ENCODE data around the gene SERPINB11.

Gene SERPINB11

DNA sequence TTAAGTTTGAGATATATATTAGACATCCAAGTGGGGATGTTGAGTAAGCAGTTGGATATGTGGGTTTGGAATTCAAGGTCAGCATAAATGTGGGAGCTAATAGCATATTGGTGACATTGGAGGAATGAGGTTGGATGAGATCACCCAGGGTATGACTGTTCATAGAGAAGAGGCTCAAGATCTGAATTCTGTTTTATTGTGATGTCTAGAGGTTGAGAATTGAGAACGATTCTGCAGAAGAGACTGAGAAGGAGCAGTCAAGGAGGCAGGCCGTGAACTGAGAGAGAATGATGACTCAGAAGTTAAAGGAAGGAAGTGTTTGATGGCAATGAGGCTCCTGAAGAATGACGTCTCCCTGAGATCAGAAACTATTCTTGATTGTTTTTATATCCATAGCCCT, 5.9 kb downstream of the SERPINB11 start:
- no peak for TF ChIP-seq GLIS3 (CRISPR knock-in tag; IDR thresholded peaks at IDR 0.05)
- TF ChIP-seq SNAI2 (CRISPR knock-in tag; IDR thresholded peaks at IDR 0.05) = no peak
- no peak for TF ChIP-seq ARNTL (CRISPR knock-in tag; IDR thresholded peaks at IDR 0.05; ENCODE audit: borderline replicate concordance, low read depth)
- ATAC-seq = peak; percentile 30; the same call in 2 of the 3 replicates

DNA sequence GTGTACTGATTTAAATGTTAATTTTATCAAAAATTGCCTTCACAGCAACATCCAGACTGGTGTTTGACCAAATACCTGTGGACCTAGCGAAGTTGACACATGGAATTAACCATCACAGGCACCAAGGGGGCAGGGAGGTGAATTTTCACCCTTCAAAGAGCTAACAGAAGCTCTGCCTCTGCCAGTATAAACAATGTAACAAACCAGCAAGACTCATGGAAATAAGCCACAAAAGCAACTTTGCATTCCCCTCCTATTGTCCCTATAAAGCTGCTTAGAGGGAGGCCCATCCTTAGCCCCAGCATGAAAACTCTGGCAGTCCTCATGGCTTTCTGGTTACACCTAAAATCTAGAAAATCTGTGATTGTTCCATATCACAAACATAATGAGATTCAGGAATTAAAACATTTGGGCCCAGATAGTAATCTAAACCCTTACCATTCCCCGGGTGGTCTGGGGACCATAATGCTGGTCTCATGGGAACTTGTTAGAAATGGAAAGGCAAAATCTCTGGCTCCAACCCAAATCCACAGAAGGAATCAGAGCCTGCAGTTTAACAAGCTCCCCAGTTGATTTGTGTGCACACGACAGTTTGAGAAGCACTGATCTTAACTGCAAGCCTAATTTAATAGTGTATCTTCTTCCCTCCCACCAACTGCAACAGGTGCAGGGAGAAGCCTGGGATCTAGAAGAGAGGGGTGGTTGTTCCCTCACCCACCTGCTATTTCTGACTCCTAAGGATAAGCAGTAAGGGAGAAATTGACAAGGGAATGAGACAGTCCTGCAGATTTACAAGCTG, 23.1 kb downstream of the SERPINB11 start:
- TF ChIP-seq, protein P1, sequence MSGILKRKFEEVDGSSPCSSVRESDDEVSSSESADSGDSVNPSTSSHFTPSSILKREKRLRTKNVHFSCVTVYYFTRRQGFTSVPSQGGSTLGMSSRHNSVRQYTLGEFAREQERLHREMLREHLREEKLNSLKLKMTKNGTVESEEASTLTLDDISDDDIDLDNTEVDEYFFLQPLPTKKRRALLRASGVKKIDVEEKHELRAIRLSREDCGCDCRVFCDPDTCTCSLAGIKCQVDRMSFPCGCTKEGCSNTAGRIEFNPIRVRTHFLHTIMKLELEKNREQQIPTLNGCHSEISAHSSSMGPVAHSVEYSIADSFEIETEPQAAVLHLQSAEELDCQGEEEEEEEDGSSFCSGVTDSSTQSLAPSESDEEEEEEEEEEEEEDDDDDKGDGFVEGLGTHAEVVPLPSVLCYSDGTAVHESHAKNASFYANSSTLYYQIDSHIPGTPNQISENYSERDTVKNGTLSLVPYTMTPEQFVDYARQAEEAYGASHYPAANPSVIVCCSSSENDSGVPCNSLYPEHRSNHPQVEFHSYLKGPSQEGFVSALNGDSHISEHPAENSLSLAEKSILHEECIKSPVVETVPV (CRISPR knock-in tag; IDR thresholded peaks at IDR 0.05) = no peak
- TF ChIP-seq, protein P2, sequence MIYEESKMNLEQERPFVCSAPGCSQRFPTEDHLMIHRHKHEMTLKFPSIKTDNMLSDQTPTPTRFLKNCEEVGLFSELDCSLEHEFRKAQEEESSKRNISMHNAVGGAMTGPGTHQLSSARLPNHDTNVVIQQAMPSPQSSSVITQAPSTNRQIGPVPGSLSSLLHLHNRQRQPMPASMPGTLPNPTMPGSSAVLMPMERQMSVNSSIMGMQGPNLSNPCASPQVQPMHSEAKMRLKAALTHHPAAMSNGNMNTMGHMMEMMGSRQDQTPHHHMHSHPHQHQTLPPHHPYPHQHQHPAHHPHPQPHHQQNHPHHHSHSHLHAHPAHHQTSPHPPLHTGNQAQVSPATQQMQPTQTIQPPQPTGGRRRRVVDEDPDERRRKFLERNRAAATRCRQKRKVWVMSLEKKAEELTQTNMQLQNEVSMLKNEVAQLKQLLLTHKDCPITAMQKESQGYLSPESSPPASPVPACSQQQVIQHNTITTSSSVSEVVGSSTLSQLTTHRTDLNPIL (CRISPR knock-in tag; IDR thresholded peaks at IDR 0.05; ENCODE audit: low read depth) = no peak
- TF ChIP-seq TCF4 (CRISPR knock-in tag; IDR thresholded peaks at IDR 0.05; ENCODE audit: borderline replicate concordance) = no peak
- TF ChIP-seq TOX (CRISPR knock-in tag; IDR thresholded peaks at IDR 0.05; ENCODE audit: borderline replicate concordance) = no peak
- no peak for ATAC-seq

DNA sequence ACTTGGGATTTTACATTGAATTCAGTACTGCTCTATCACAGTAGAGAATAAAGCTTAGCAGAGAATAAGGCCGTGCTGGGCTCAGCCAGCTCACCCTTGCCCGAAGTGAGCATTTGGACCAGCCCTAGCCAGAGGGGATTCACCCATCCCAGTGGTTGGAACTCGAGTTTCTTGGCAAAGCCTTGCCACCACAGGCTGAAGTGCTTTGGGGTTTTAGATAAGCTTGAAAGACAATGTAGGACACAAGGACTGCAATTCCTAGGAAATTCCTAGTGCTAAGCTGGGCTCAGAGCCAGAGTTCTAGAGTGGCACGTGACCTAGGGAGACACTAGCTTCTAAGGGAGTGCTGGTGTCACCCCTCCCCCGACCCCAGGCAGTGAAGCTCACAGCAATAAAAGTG, 28.0 kb downstream of the SERPINB11 start:
- peak; percentile 31; the same call in 2 of the 3 replicates for ATAC-seq
- no peak for TF ChIP-seq ARNTL (CRISPR knock-in tag; IDR thresholded peaks at IDR 0.05; ENCODE audit: borderline replicate concordance, low read depth)
- TF ChIP-seq, protein P2 (CRISPR knock-in tag; IDR thresholded peaks at IDR 0.05; ENCODE audit: low read depth) = no peak
- TF ChIP-seq ZFP3 (CRISPR knock-in tag; IDR thresholded peaks at IDR 0.05) = no peak
- TF ChIP-seq TOX (CRISPR knock-in tag; IDR thresholded peaks at IDR 0.05; ENCODE audit: borderline replicate concordance) = no peak
- TF ChIP-seq PPARA (CRISPR knock-in tag; IDR thresholded peaks at IDR 0.05; ENCODE audit: borderline replicate concordance) = no peak
- TF ChIP-seq, protein P3, sequence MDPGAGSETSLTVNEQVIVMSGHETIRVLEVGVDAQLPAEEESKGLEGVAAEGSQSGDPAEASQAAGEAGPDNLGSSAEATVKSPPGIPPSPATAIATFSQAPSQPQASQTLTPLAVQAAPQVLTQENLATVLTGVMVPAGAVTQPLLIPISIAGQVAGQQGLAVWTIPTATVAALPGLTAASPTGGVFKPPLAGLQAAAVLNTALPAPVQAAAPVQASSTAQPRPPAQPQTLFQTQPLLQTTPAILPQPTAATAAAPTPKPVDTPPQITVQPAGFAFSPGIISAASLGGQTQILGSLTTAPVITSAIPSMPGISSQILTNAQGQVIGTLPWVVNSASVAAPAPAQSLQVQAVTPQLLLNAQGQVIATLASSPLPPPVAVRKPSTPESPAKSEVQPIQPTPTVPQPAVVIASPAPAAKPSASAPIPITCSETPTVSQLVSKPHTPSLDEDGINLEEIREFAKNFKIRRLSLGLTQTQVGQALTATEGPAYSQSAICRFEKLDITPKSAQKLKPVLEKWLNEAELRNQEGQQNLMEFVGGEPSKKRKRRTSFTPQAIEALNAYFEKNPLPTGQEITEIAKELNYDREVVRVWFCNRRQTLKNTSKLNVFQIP (CRISPR knock-in tag; IDR thresholded peaks at IDR 0.05; ENCODE audit: borderline replicate concordance, low read depth) = no peak

DNA sequence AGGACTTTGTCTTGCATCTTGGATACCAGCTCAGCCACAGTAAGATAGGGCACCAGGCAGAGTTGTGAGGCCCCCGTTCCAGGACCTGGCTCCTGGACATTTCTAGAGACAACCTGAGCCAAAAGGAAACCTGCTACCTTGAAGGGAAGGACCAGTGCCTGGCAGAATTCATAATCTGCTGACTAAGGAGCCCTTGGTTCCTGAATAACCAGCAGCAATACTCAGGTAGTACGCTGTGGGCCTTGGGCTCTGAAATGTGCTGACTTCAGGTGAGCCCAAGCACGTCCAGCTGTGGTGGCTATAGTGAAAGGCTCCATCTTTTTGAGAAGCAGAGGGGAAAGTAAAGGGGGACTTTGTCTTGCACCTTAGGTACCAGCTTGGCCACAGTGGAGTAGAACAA, 28.5 kb downstream of the SERPINB11 start:
- ATAC-seq = no peak
- TF ChIP-seq, protein P4, sequence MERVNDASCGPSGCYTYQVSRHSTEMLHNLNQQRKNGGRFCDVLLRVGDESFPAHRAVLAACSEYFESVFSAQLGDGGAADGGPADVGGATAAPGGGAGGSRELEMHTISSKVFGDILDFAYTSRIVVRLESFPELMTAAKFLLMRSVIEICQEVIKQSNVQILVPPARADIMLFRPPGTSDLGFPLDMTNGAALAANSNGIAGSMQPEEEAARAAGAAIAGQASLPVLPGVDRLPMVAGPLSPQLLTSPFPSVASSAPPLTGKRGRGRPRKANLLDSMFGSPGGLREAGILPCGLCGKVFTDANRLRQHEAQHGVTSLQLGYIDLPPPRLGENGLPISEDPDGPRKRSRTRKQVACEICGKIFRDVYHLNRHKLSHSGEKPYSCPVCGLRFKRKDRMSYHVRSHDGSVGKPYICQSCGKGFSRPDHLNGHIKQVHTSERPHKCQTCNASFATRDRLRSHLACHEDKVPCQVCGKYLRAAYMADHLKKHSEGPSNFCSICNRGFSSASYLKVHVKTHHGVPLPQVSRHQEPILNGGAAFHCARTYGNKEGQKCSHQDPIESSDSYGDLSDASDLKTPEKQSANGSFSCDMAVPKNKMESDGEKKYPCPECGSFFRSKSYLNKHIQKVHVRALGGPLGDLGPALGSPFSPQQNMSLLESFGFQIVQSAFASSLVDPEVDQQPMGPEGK (CRISPR knock-in tag; IDR thresholded peaks at IDR 0.05; ENCODE audit: borderline replicate concordance) = no peak
- TF ChIP-seq TCF4 (CRISPR knock-in tag; IDR thresholded peaks at IDR 0.05; ENCODE audit: borderline replicate concordance) (no peak), SNAI2 (CRISPR knock-in tag; IDR thresholded peaks at IDR 0.05) (no peak)
- TF ChIP-seq, protein P1 (CRISPR knock-in tag; IDR thresholded peaks at IDR 0.05) = no peak

DNA sequence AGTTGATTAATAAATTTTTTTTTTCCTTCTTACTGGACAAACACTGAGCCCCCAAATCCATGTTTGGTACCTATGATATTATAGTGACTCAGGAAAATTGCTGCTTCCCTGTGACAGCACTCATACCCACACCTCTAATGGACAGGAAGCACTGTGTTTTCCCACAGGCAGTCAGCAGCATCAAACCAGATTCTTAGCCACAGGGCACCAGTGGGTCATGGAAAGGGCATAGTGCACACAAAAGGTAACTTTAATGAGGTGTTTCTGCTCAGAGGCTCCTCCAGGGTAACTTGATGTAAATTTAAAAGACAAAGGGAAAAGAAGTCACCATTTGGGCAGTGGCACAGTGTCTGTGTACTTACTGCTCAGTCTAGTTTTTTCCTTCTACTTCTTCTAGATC, 34.1 kb downstream of the SERPINB11 start:
- ATAC-seq = no peak; the same call in 2 of the 3 replicates
- TF ChIP-seq ISL1 (CRISPR knock-in tag; IDR thresholded peaks at IDR 0.05) (no peak), RARB (CRISPR knock-in tag; IDR thresholded peaks at IDR 0.05) (no peak), ESRRG (CRISPR knock-in tag; IDR thresholded peaks at IDR 0.05) (no peak), ZNF8 (CRISPR knock-in tag; IDR thresholded peaks at IDR 0.05) (no peak), BACH2 (CRISPR knock-in tag; IDR thresholded peaks at IDR 0.05; ENCODE audit: borderline replicate concordance) (no peak), TCF4 (CRISPR knock-in tag; IDR thresholded peaks at IDR 0.05; ENCODE audit: borderline replicate concordance) (no peak), ZFP30 (CRISPR knock-in tag; IDR thresholded peaks at IDR 0.05) (no peak), ZFP3 (CRISPR knock-in tag; IDR thresholded peaks at IDR 0.05) (no peak), SNAI2 (CRISPR knock-in tag; IDR thresholded peaks at IDR 0.05) (no peak)
- TF ChIP-seq, protein P2 (CRISPR knock-in tag; IDR thresholded peaks at IDR 0.05; ENCODE audit: low read depth) = no peak
- TF ChIP-seq, protein P3 (CRISPR knock-in tag; IDR thresholded peaks at IDR 0.05; ENCODE audit: borderline replicate concordance, low read depth) = no peak

All from SK-N-SH treated with all-trans-retinoic acid at 6 μM for 48 hours (cell line).